GM12891 (cell line): ENCODE measurements around the gene SSBP2.

Experiments used
- POLR2A ChIP-seq: IDR thresholded peaks from 2 replicates; pipeline ENCODE4 v1.6.1; 2011; ENCODE audit warnings: low read depth, low read length, control low read depth
- POLR2AphosphoS5 ChIP-seq: IDR thresholded peaks from 2 replicates; pipeline ENCODE4 v1.6.1; 2011; ENCODE audit warnings: low read depth, low read length, control low read depth
- POU2F2 ChIP-seq: IDR thresholded peaks from 2 replicates; pipeline ENCODE4 v1.6.1; 2011; ENCODE audit warnings: low read depth, mild to moderate bottlenecking, control low read depth, low read length, moderate library complexity
- SPI1 ChIP-seq: IDR thresholded peaks from 2 replicates; pipeline ENCODE4 v1.6.1; 2011; ENCODE audit warnings: low read depth, low read length, control low read depth
- TAF1 ChIP-seq: IDR thresholded peaks from 2 replicates; pipeline ENCODE4 v1.6.1; 2011; ENCODE audit warnings: low read depth, low read length, control low read depth

GRCh38 chr5:81486711-81487110, 264.2 kb downstream of the SSBP2 start:
- TF ChIP-seq POLR2A, result no peak
- TF ChIP-seq TAF1, result no peak
- no peak for TF ChIP-seq POLR2AphosphoS5
- no peak for TF ChIP-seq SPI1
- no peak for TF ChIP-seq POU2F2
